Medulla oblongata (tissue), 1 donor: ENCODE measurements around the gene ARF3.

Source experiments
- DNase-seq: peaks from one replicate; pipeline ENCODE4 v3.0.0-alpha.2; 2015; ENCODE audit errors: extremely low spot score

ARF3 gene

GRCh38 chr12:48981757-48982157 is 24.5 kb upstream of the ARF3 start:
- no peak for DNase-seq

- no peak for DNase-seq
Measured at GRCh38 chr12:48980953-48981756, 23.9 kb upstream of the ARF3 start.

DNA sequence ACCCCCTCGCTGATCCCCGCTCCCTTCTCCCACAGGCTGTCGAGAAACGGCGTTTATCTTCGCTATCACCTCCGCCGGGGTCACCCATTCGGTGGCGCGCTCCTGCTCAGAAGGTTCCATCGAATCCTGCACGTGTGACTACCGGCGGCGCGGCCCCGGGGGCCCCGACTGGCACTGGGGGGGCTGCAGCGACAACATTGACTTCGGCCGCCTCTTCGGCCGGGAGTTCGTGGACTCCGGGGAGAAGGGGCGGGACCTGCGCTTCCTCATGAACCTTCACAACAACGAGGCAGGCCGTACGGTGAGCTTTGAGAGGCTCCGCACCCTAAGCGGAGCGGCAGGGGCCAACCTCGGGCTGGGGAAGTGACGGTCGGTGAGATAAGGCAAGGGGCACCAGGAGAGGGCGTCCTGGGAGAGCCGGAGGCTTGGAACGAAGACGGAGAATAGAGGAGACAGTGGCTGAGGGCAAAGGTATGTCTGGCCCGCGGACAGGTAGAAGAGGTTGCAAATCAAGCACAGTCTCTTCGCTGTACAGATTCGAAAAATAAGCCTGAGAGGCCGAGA is 23.2 kb upstream of the ARF3 start:
- DNase-seq = no peak

DNA sequence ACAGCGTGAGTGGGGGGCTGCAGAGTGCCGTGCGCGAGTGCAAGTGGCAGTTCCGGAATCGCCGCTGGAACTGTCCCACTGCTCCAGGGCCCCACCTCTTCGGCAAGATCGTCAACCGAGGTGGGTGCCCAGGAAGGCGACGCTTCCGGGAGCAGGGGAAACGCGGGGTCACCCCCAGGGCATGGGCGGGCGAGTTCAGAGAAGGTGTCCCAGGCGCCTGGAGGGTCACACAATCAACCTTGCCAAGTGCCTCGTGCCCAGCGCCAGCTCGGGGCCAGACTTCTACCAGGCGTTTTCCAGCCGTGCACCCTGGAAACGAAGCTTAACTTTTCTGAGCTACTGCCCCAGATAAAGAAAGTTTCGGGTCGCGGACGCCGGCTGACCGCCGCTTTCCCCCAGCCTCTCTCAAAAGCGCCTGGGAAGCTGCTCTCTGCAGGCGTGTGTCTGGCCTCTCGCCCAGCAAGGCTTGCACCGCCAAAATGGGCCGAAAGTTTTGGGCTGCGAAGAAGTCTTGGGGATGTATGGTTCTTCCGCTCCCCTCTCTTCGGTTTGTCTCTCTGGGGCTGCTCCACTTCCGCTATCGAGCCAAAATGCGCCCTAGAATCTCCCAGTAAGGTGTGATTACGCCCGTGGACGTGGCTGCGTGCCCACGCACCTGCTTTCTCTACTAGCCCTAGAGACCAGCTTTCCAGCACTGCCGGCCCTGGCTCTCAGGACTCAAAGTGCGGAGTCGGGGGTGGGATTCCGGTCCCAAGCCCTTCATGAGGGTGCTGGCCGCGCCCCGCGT is 22.5 kb upstream of the ARF3 start:
- no peak for DNase-seq

DNA sequence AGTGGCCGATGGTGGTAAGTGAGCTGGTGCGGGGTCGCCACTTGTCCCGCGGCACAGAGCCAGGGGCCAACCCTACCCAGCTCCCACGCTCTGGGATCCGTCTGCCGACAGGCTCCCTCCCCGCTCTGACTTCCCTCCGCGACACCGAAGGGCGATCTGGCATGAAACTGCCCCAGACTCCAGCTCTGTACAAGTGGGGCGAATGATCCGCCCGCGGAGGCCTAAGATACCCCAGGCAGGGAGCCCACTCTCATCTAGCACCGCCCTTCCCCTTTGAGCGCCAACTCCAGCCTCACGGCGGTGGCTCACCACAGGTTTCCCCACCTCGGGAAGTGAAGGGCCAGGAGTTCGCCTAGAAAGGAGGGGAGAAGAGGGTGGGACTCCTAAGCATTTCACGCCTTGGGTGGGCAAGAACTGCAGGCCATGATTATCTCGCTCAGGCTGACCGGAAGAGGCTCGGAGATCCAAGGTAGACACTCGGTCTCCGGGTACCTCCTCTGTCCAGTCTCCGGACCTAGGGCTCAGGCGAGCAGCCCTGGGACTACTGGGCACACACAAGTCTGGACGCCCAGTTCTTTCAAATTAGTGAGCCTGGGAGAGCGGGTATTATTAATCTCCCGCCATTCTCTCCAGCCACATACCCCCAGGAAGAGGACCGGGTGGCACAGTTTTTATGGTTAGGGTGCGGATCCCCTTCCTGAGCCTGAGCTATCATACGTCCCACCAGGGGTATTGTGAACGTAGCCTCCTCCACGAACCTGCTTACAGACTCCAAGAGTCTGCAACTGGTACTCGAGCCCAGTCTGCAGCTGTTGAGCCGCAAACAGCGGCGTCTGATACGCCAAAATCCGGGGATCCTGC is 21.7 kb upstream of the ARF3 start:
- no peak for DNase-seq

DNA sequence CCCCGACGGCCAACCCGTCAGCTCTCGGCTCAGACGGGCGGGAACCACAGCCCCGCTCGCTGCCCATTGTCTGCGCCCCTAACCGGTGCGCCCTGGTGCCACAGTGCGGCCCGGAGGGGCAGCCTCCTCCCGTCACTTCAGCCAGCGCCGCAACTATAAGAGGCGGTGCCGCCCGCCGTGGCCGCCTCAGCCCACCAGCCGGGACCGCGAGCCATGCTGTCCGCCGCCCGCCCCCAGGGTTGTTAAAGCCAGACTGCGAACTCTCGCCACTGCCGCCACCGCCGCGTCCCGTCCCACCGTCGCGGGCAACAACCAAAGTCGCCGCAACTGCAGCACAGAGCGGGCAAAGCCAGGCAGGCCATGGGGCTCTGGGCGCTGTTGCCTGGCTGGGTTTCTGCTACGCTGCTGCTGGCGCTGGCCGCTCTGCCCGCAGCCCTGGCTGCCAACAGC is 21.0 kb upstream of the ARF3 start, which contains the start of gene WNT1:
Gene WNT1, plus strand, starts transcription at position 32 of the 450 bp plus-strand sequence. Its CDS starts 329 bp downstream, at position 361.
- no peak for DNase-seq

DNA sequence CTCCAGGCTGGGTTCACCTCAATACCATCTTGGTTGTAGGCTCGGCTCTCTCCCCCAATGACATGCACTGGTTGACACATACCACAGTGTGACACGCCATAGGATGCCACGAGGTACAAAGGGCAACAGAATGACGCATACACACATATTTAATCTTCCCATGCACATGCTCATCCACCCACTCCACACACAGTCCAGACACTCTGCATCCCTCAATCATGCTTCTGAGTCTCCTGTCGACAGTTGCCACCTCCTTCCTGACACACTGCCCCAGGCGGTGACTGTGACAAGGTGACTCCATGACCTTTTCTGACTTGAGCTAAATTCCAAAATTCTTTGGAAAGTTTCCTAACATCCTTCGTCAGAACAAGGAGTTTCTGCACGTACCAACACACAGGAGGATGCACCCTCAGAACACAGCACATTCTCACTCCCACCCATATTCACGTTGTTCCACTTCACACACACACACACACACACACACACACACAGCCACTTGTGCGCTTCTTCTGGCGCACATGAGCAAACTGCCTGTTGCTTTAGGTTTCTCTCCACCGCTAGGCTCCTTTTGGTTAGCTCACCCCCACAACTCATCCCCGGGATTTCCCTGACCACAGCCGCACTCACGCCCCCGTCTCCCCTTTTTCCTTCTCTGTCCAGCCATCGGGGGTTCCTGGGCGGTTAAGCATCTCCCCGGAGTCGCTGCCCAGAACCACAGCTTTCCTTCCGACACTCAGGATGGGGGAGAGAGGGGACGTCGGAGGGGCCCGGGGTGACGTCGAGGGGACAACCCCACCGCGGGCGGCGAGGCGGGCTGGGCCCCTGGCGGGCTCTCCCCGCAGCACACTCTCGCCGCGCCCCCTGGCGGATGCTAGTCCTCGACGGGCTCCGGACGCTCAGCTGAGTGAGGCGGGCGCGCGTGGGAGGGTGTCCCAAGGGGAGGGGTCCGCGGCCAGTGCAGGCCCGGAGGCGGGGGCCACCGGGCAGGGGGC is 20.3 kb upstream of the ARF3 start:
- no peak for DNase-seq

DNA sequence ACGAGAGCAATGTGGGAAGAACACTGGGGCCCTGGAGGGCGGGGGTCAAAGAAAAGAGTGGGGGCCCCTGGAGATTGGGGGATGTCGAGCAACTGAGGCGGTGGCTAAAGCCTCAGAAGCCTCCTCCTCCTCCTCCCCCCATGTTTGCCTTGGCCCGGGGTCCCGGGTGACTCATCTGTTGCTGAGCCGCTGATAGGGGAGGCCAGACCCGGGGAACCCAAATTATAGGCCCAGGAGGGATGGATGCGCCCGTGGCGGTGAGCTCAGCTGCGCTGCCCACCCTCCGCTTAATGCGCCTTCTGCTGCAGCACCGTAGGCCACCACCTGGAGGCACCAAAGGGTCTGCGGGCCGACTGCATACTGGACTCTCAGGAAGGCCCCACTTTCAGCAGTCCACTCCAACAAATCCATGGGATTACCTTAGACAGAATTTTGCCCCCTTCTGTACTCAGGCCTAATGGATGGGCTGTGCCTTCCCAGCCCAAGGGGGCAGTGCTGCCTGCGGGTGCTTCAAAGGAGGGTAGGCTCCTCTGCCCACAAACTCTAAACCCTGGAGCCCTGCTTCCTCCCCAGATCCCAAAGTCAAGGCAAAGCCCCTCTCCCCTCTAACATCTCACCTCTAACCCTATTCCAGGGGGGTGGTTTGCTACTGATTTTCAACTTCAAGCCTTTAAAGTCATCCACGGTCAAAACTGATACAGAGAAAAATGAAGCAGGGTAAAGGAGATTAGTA is 16.8 kb upstream of the ARF3 start:
- no peak for DNase-seq

- no peak for DNase-seq
Measured at GRCh38 chr12:48973531-48973930, 16.2 kb upstream of the ARF3 start.

DNA sequence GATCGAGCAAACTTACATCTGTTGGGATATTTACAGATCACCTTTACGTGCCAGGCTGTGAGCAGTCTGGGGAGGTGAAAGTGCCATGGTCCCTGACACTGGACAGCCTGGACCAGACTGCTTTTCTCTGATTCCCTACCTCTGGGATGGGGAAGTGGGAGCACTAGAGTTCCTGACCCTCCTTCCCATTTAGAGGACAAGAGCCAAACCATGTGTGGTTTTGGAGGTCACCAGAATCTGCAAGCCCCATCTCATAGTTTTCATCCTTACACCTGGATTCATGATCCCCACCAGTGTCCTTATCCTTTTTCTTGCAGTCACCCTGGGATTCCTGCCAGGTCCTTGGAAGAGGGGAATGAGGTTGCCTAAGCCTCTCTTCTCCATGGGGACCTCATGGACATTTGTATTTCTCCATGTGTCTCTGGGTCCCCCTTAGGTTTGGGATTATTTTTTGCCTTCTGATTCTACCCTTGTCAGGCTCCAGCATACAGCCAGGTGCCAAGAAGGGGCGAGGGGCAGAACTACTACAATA is 15.7 kb upstream of the ARF3 start:
- DNase-seq = no peak

DNA sequence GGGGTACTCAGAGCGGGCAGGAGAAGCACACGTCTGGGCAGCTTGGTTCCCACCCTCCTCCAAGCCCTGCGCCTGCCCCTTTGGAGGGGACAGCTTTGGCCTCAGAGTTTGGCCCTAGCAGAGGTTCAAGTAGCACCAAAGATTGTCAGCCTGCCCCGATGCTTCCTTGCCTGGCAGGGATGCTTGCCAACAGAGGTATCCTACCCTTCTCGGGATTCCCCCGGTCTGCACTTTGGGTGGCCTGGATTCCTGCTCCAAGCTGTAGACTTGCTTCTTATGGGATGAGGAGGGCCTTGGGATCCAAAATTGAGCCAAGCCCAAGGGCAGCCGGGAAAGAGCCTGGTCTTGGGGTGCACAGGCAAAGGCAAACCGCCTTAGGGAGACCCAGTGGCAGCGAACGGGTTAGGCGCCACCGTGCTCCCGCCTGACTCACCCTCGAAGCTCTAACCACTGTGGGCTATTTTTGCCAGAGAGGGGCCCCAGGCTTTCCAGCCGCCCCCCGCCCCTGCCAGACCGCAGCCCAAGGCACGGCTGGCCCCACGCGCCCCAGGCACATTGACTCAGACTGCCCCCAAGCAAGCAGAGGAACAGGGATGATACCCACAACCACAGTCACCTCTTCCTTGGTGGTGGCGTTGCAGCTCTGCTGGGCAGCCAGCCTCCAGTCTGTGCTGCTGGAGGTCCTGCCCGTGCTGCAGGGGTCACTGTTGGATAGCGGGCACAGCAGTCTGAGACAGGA is 15.1 kb upstream of the ARF3 start:
- no peak for DNase-seq

GRCh38 chr12:48970702-48971334 is 13.5 kb upstream of the ARF3 start:
- DNase-seq = no peak

GRCh38 chr12:48969833-48970701 is 12.8 kb upstream of the ARF3 start:
- DNase-seq = no peak

GRCh38 chr12:48969160-48969771 is 12.0 kb upstream of the ARF3 start:
- no peak for DNase-seq

GRCh38 chr12:48968467-48968866 is 11.2 kb upstream of the ARF3 start:
- DNase-seq = no peak

DNA sequence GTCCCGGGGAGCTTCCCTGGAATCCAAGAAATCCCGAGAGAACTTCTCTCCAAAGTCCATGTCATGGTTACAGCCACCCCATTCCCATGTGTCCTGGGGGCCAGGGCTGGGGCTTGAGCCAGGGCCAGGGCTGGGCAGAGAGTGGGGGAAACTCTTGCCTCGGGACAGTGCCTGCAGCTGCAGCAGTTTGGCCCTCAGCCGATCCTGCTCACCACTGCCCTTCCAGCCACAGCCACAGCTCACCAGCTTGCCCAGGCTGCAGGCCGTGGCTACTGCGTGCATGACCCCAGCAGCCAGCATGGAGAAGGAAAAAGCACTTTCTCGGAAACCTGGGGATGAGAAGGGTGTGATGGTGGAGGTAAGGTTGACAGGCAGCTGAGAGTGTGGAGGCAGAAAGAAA is 10.7 kb upstream of the ARF3 start:
- DNase-seq = no peak
